Stimulated activated naive CD8-positive, alpha-beta T cell treated with anti-CD3 and anti-CD28 coated beads, Interleukin-15, Interleukin-2, amounts not matched to agents 100 ng/mL and 50 ng/mL, for 24 hours (primary cell): ENCODE data around the gene GNAT1.

Experiments
- H3K27ac Mint-ChIP-seq: one replicate; pipeline ENCODE4 v1.8.0; 2021; ENCODE audit warnings: mild to moderate bottlenecking, mixed read lengths
- H3K27me3 Mint-ChIP-seq: one replicate; pipeline ENCODE4 v1.8.0; 2021; ENCODE audit warnings: mixed read lengths
- H3K36me3 Mint-ChIP-seq: one replicate; pipeline ENCODE4 v1.8.0; 2021; ENCODE audit warnings: low read depth, mixed read lengths
- H3K4me1 Mint-ChIP-seq: one replicate; pipeline ENCODE4 v1.8.0; 2021; ENCODE audit warnings: low read depth, mixed read lengths
- H3K4me3 Mint-ChIP-seq: one replicate; pipeline ENCODE4 v1.8.0; 2021; ENCODE audit warnings: mild to moderate bottlenecking, mixed read lengths
- H3K9me3 Mint-ChIP-seq: one replicate; pipeline ENCODE4 v1.8.0; 2021; ENCODE audit warnings: mixed read lengths

GNAT1 gene

DNA sequence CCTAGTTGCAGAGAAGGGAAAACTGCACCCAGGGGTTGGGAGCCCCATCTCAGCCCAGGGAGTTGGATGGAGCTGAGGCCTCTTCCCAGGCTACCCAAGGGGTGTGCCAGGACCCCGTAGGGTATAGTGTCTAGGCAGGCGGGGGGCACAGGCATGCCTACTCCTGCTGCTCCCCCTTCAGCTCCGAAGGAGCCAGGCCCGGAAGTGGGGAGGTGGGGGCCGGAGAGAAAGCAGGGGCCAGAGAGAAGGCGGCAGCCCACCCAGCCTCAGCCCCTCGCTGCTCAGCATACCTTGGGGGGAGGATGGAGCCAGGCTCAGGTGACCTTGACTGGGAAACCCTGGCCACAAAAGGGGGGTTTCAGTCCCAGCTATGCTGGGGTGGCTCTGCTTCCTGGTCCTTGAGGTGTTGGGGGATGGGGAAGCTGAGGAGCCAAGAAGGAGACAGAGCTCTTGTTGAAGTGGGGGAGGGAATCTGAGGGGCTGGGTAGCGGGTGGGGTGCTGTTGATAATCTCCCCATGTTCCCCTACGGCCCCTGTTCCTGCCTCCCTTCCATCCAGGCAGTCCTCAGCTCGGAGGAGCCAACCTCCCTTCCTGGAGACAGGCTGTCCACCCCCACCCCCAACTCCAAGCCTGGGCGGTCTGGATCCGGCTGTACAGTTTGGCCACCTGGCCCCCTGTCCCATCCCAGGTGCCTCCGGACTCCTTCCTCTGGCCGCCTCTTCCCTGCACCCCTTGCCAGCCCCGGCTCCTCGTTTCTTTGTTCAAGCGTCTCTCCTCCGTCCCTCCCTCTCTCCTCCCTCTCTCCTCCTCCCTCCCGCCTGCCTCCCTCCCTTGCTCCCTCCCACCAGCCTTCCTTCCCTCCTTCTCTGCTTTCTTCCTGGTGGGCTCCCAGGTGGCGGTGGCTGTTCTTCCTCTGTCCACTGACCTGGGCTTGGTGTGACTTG, 34.6 kb upstream of the GNAT1 start:
- H3K9me3 Mint-ChIP-seq: no peaks in the 10 kb centered on the region
- no peaks in the 10 kb centered on the region for H3K36me3 Mint-ChIP-seq
- no peak overlapping the region for H3K27ac Mint-ChIP-seq
- H3K27me3 Mint-ChIP-seq: peaks cover 37% of the 10 kb centered on the region
- H3K4me1 Mint-ChIP-seq: peaks cover 11% of the 10 kb centered on the region
- no peak overlapping the region for H3K4me3 Mint-ChIP-seq

DNA sequence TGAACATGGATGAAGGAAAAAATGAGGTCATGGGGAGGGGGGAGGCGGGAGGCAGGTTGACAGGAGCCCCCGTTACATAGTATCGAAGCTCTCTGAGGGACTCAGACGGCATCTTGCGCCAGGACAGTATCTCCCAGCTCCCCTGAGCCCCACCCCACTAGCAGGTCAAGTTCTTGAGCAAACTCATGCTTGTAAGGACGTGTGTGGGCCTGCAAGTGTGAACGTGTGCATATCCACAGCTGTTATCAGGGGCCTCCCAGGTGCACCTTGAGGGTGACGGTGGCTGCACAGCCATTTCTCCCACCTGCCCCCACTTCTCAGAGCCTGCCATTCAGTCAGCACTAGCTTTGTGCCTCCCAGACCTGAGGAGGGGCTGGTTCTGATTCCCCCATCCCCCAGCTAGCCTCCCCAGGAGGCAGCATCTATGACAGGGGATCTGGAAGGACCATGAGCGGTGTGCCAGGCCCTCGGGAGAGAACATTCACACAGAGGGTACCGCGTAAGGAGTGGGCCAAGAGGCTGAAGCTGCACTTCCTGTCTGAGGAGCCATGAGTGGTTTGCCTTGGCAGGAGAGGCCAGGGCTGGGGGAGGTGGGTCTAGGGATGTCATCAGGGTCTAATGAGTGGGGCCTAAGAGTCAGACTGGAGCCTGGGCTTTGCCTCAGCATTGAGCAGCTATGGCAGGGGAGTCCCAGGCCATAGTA, 33.4 kb upstream of the GNAT1 start:
- Mint-ChIP-seq H3K27ac (no peak overlapping the region), H3K9me3 (no peaks in the 10 kb centered on the region), H3K27me3 (peaks cover 37% of the 10 kb centered on the region), H3K4me3 (no peak overlapping the region), H3K36me3 (no peaks in the 10 kb centered on the region), H3K4me1 (peaks cover 11% of the 10 kb centered on the region)

DNA sequence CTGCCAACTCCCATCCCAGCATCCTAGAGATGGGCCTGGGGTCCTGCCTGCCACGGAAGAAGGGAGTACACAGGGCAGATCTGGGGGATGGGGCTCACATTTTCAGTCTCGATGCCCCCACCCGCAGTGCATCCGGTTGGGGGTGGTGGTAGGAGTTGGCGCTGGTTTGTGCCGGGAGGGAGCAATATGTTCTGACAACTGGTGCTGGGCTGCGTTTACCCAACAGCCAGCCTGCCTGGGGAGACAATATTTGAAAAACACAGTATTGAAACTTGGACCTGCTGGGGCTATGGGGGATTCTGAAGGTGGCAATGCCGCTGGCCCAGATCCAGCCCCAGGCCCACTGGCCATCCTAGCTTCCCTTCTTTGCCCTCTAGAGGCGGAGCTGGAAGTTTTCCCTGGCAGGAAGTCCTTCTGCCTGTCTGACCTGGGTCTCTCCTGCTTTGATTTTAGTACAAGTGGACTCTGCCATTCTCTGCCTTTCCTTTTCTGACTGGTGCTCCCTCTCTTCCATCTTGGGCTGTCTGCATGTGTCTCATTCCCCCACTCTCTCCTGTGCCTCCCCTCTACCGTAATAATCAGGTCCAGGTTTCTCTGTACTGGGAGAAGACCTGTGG, 32.8 kb upstream of the GNAT1 start:
- Mint-ChIP-seq H3K36me3 (no peaks in the 10 kb centered on the region), H3K27me3 (peaks cover 30% of the 10 kb centered on the region), H3K4me3 (no peak overlapping the region), H3K4me1 (peaks cover 11% of the 10 kb centered on the region), H3K27ac (no peak overlapping the region), H3K9me3 (no peaks in the 10 kb centered on the region)

DNA sequence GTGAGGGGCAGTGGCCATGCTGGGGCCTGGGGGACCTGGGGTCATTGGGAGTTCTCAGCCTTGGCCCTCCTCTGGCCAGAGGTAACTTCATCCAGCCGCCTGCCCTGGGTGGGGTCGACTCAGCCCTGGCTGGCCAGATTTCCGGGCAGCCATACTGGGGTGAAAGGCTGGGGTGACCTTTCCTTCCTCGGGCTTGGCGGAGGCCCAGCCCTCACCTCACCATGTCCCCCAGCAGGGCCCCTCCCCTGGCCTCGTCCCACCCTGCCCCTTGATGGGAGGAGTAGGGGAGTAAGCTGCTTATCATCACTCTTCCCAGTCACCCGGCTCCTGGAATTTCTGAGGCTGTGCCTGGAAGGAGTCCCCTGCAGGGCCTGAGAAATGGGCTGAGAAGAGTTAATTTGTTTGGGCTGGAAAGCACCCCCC, 30.8 kb upstream of the GNAT1 start:
- no peak overlapping the region for H3K4me3 Mint-ChIP-seq
- H3K27me3 Mint-ChIP-seq: peaks cover 22% of the 10 kb centered on the region
- H3K9me3 Mint-ChIP-seq: no peaks in the 10 kb centered on the region
- H3K4me1 Mint-ChIP-seq: peaks cover 4% of the 10 kb centered on the region
- no peak overlapping the region for H3K27ac Mint-ChIP-seq
- H3K36me3 Mint-ChIP-seq: no peaks in the 10 kb centered on the region

- Mint-ChIP-seq H3K9me3 (no peaks in the 10 kb centered on the region), H3K4me3 (no peak overlapping the region), H3K4me1 (no peaks in the 10 kb centered on the region), H3K27me3 (peaks cover 15% of the 10 kb centered on the region), H3K36me3 (no peaks in the 10 kb centered on the region), H3K27ac (no peak overlapping the region)
Observed at GRCh38 chr3:50161320-50161719, 30.1 kb upstream of the GNAT1 start.

- Mint-ChIP-seq H3K27ac (no peak overlapping the region), H3K9me3 (no peaks in the 10 kb centered on the region), H3K27me3 (peaks cover 11% of the 10 kb centered on the region), H3K36me3 (no peaks in the 10 kb centered on the region), H3K4me3 (no peak overlapping the region), H3K4me1 (no peaks in the 10 kb centered on the region)
Observed at GRCh38 chr3:50162034-50162883, 29.2 kb upstream of the GNAT1 start.

- H3K4me3 Mint-ChIP-seq: no peak overlapping the region
- no peaks in the 10 kb centered on the region for H3K4me1 Mint-ChIP-seq
- no peaks in the 10 kb centered on the region for H3K36me3 Mint-ChIP-seq
- no peaks in the 10 kb centered on the region for H3K9me3 Mint-ChIP-seq
- no peak overlapping the region for H3K27ac Mint-ChIP-seq
- peaks cover 2% of the 10 kb centered on the region for H3K27me3 Mint-ChIP-seq
Observed at GRCh38 chr3:50163572-50164455, 27.6 kb upstream of the GNAT1 start.

GRCh38 chr3:50164481-50164880, 26.9 kb upstream of the GNAT1 start:
- Mint-ChIP-seq H3K4me1 (no peaks in the 10 kb centered on the region), H3K9me3 (no peaks in the 10 kb centered on the region), H3K27me3 (no peaks in the 10 kb centered on the region), H3K36me3 (no peaks in the 10 kb centered on the region), H3K4me3 (no peak overlapping the region), H3K27ac (no peak overlapping the region)

DNA sequence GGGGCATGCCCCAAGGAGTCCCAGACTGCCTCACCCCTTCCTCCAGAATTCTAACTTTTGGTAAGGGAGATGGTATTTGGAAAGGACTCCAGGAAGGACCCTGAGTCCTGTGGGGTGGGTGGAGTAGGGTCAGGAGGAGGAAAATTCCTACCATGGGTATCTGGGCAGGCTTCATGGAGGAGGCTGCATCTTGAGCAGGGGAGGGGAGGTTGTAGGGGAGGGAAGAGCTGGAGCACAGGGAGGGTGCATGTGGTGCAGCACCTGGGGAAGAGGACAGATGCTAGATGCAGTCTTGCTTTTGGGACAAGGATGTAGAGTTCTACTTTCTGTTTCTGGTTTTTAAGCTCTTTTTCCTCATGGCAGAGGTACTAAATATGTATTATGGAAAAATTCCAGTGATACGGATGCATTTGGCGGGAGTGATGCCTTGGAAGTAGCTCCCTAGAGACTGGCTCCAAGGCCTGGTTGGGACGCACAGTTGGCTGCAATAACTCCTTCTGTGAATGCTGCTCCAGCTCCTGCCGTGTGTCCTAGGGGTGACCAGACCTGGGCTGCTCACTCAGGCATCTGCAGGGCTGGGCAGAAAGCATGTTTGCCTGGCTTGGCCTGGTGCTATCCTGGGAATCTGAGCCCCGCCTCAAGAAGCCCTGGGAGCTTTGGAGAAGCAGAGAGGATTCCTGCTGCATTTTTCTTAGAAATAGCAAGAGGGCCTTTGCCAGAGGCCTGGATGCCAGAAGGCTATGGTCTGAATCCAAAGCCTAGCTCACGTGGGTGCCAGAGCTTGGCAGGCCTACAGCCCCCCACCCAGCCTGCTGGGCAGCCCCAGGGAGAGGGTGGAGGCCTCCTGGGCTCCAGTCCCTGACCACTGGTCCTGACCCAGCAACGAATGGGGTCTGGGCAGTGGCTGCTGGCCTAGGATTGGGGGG, 26.2 kb upstream of the GNAT1 start:
- no peaks in the 10 kb centered on the region for H3K9me3 Mint-ChIP-seq
- no peaks in the 10 kb centered on the region for H3K36me3 Mint-ChIP-seq
- H3K27me3 Mint-ChIP-seq: no peaks in the 10 kb centered on the region
- no peak overlapping the region for H3K4me3 Mint-ChIP-seq
- no peak overlapping the region for H3K27ac Mint-ChIP-seq
- no peaks in the 10 kb centered on the region for H3K4me1 Mint-ChIP-seq

DNA sequence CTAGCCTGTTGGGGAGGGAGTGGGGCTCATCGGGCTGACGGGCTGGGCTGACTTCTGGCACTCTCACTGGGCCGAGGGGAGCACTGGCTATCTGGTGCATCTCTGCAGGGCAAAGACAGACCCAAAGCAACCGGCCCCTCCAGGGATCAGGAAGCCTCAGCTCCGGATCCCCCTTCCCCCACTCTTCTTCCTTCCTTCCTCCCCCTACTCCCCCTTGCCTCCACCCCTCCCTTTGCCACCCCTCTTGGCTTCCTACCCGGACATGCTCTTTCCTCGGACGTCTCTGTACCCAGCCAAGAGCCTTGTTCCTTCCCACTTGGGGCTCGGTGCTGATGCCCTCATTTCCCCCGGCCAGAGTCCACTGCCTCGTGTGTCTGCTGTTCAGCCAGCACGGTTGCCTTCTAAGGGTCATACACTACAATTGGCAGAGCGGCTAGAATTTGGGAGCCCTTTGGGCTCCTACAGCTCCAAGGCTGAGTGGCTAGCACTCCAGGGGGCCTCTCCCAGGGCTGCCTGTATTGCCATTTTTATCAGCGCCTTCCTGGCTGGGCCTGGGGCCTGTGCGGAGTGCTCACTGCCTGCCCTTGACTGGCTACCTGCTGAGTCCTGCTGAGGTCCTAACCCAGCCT, 25.4 kb upstream of the GNAT1 start:
- Mint-ChIP-seq H3K27me3 (no peaks in the 10 kb centered on the region), H3K36me3 (no peaks in the 10 kb centered on the region), H3K27ac (no peak overlapping the region), H3K9me3 (no peaks in the 10 kb centered on the region), H3K4me1 (no peaks in the 10 kb centered on the region), H3K4me3 (no peak overlapping the region)

GRCh38 chr3:50166620-50167019, 24.8 kb upstream of the GNAT1 start:
- H3K9me3 Mint-ChIP-seq: no peaks in the 10 kb centered on the region
- H3K27me3 Mint-ChIP-seq: no peaks in the 10 kb centered on the region
- H3K27ac Mint-ChIP-seq: no peak overlapping the region
- H3K4me1 Mint-ChIP-seq: no peaks in the 10 kb centered on the region
- no peaks in the 10 kb centered on the region for H3K36me3 Mint-ChIP-seq
- no peak overlapping the region for H3K4me3 Mint-ChIP-seq

DNA sequence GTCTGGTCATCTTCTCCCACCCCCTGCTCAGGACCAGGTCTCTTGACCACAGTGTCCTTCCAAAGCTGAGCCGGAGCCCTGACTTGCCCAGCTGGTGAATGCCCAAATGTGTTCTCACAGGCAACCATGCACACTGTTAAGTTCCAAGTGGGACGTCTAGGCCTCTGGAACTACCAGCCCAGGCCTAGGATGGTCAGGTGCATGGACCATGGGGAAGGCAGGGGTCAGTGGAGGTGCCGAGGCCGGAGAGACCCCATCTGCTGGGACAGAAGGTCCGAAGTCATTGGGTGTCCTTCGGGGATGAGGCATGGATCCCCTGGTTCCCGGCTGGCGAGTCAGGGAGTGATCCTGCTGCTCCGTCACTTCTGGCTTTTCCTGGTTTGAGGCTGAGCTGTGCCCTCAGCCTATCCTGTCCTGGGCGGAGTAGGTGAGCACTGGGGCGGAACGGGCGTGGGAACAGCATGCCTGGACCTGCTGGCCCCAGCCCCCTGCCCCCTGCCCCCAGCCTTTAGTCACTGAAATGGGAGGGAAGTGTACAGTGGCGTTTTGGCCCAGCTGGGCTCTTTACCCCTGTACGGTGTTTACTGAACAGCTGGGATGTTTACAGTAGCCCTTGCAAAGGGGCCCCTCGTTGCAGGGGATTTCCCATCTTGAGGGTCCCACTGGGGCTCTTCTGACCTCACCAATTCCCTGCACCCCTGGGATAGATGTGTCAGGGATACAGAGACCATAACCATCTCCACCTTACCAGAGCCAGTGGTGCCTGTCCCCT, 24.2 kb upstream of the GNAT1 start:
- H3K27me3 Mint-ChIP-seq: no peaks in the 10 kb centered on the region
- H3K27ac Mint-ChIP-seq: no peak overlapping the region
- no peak overlapping the region for H3K4me3 Mint-ChIP-seq
- H3K9me3 Mint-ChIP-seq: no peaks in the 10 kb centered on the region
- no peaks in the 10 kb centered on the region for H3K36me3 Mint-ChIP-seq
- no peaks in the 10 kb centered on the region for H3K4me1 Mint-ChIP-seq
